RPMI8226 (cell line): Measurements from ENCODE around the gene RBM47.

Experiments used
- DNase-seq: peaks from one replicate; pipeline ENCODE4 v3.0.0-alpha.2; 2015

The RBM47 gene

GRCh38 chr4:40629401-40630334, at the start of gene RBM47:
TSS of gene RBM47 (minus strand) at chr4:40629864. CDS start at chr4:40438893, 190,971 bp downstream.
- peak; percentile 81 for DNase-seq

GRCh38 chr4:40678421-40678820, 48.8 kb upstream of the RBM47 start:
- DNase-seq: no peak

DNA sequence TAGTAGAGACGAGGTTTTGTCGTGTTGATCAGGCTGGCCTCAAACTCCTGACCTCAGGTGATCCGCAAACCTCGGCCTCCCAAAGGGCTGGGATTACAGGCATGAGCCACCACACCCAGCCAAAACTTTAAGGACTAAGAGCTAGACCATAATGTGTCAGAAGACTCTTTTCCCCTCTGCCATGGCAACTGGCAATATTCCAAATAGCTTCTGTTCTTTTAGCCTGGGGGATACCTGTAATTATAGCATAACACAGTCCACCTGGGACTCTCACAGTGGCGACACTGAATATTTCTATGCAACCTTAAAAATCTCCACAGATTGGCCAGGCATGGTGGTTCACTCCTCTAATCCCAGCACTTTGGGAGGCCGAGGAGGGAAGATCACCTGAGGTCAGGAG, 45.5 kb upstream of the RBM47 start:
- DNase-seq: no peak

DNA sequence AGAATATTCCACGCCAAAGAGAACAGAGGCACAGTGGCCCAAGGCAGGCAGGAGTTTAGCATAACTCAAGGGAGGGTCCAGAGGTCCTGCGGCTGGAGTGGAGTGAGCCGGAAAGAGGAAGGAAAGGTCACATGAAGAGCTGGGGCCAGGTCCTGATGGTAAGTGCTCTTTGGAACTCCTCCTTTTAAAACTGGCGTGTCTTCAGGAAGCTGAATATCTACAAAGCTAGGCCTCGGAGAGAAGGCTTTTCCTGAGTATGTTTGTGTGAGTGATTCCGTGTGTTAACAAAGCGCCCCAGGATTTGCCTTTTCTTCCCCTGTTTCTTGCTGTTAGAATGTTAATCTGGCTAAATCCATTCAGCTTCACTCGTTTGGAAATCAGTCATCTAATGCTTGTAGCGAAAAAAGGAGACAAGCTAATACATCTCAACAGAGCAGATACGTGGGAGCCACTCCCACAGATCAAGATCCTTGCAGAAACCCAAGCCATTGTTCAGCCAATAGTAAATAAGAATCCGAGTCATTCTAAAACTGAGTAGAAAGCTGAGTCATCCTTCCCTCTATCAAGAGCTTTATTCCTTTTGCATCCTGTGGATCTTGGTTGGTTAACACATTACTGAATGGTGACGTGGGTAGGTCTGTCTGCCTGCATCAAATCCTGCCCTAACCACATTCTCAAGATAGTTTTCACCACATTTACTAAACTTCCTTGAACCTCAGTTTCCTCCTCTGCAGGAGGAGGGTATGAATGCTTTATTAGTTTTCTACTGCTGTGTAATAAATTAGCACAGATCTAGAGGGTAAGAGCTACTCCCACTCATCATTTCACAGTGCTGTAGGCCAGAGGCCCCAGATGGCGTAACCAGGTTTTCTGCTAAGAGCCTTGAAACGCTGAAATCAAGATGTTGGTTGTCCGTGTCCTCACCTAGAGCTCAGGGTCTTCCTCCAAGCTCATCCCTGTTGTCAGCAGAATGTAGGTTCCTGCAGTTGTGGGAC, 43.2 kb upstream of the RBM47 start:
- DNase-seq: no peak

- no peak for DNase-seq
Observed at GRCh38 chr4:40669504-40669903, 39.8 kb upstream of the RBM47 start.

DNA sequence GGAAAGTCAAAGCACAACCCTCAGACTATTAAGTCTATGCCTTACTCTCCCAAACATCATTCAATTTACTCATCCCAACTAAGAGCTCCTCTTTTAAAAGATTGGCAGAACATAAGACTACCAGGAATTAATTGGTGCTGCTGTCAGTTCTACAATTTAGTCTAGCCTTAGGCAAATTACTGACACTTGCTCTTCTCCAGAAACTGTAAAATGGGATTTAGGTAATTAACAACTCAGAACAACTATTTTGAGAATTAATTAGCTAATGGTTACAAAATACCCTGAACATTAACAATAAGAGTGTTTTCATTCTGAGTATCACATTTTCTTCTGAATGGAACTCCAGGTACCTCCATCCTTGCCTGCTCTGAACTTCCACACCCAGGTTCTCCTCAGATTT, 36.2 kb upstream of the RBM47 start:
- DNase-seq: no peak

- no peak for DNase-seq
Observed at GRCh38 chr4:40662962-40663604, 33.4 kb upstream of the RBM47 start.

- no peak for DNase-seq
Observed at GRCh38 chr4:40661803-40662202, 32.1 kb upstream of the RBM47 start.

- DNase-seq: peak; percentile 68
Observed at GRCh38 chr4:40656201-40656863, 26.7 kb upstream of the RBM47 start.

GRCh38 chr4:40651280-40651679, 21.6 kb upstream of the RBM47 start:
- DNase-seq: no peak

- DNase-seq: no peak
Observed at GRCh38 chr4:40649321-40649720, 19.7 kb upstream of the RBM47 start.

DNA sequence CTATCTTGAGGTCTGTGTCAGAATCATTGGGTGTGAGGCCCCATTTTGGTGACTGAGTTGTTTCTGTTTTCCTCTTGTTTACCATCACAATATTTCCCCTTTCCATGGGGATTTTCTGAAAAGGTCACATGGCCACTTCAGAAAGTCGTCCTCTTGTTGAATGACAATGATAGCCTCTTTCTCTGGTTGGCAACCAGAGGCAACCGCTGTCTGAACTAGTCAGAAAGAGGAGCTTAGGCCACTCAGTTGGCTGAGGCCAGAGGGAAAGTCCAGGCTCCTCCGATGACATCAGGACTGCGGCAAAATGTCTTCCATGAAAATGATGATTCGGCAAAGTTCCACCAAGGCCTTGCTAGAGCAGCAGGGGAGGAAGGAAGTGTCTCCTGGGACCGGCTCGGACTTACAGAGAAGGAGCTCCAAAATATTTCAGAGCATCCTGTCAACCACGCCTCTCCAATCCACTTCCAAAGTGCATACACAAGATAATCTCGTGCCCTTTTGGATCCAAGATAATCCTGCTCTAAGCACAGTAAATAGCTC, 19.1 kb upstream of the RBM47 start:
- no peak for DNase-seq

GRCh38 chr4:40648131-40648530, 18.5 kb upstream of the RBM47 start:
- DNase-seq: no peak

GRCh38 chr4:40645586-40645985, 15.9 kb upstream of the RBM47 start:
- no peak for DNase-seq

DNA sequence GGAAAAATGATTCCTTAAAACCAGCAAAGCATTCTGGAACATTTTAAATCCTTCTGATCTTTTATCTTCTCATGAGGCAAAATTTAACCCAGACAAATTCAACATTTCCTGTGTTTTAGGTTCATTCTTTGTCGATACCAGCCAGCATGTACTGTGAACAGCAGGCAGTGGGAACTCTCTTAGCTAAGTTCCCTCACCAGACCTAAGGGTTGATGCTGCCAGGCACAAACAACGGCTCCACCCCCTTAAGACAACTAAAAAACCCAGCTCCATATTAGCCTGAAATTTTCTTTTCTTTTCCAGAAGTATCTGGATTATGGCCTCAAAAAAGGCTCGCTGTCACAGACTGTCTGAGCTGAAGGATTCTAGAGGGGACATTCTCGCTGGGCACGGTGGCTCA, 2.4 kb upstream of the RBM47 start:
- DNase-seq: peak; percentile 15

- peak; percentile 54 for DNase-seq
Observed at GRCh38 chr4:40630335-40631021, 814 bp upstream of the RBM47 start.

GRCh38 chr4:40628888-40629287, 776 bp downstream of the RBM47 start:
- DNase-seq: peak; percentile 33

- peak; percentile 20 for DNase-seq
Observed at GRCh38 chr4:40628407-40628806, 1.3 kb downstream of the RBM47 start.

DNA sequence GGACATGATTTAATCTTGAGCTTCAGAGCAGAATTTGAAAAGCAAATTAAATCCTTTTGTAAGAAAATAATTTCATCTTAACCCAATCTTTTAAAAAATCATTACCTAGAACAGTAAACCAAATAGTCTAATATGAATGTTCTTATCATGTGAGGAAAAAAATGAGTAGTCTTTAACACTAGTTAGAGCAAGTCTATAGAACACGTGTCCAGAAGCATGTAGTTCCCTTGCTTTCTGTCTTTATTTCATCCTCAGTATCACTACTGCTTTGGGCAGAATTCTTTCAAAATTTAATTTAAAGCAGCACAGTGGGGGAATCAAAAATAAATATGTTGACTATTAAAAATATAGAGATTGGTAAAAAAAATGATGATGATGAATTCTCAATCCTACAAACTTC, 2.1 kb downstream of the RBM47 start:
- no peak for DNase-seq

- peak; percentile 58 for DNase-seq
Observed at GRCh38 chr4:40626183-40626990, 3.3 kb downstream of the RBM47 start.

GRCh38 chr4:40623707-40624106, 6.0 kb downstream of the RBM47 start:
- DNase-seq: no peak
